ENCODE data around the gene PKD1L1. TPM values are rescaled to one million over a fixed set of nuclear protein-coding genes. Genes with fewer than 3 reads are reported as not detected.

Gene PKD1L1
- total RNA-seq, 4 donors from 2014 or later: 0.44 to 8.4 (median 0.82) TPM

DNA sequence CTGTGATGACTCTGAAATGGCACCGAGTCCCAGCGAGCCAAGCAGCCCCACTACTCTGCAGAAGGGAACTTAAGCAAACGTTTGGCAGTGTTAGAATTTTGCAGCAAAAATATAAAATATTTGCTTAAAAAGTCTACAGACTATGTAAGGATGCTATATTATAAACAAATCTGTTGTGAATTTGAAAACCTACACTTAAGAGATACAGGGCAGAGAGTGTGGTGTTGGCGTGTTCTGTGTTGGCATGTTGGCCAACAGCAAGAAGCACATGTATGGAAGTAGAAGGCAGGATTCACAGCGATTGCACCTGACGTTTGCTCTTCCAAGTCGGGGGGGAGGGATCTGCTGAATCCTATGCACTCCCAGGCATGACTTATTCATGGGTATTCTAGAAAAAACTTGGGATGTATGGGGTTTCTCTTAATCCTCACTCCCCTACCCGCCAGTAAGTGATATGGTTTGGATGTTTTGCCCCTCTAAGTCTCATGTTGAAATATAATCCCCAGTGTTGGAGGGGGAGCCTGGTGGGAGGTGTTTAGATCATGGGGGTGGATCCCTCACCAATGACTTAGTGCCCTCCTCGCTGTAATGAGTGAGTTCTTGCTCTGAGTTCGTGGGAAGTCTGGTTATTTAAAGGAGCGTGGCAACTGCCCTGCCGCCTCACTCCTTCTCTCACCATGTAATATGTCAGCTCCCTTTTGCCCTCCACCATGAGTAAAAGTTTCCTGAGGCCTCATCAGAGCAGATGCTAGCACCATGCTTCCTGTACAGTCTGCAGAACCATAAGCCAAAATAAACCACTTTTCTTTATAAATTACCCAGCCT is 62.1 kb downstream of the PKD1L1 start:
- Histone ChIP-seq H3K27ac (peak overlapping the region in 1 of 4 donors; percentile 14), H3K4me1 (peaks cover 0 to 13% (median 0%) of the 10 kb centered on the region in 4 donors), H3K4me3 (no peak overlapping the region), H3K36me3 (no peaks in the 10 kb centered on the region), H3K27me3 (no peaks in the 10 kb centered on the region), H3K9me3 (no peaks in the 10 kb centered on the region)
- 74 to 80% methylated on average over 12 of the region's 12 CpGs for WGBS, 2 donors
- no peak for TF ChIP-seq EP300 (IDR thresholded peaks at IDR 0.05)
- no peak for TF ChIP-seq CTCF (IDR thresholded peaks at IDR 0.05)
- no peak for TF ChIP-seq POLR2A (IDR thresholded peaks at IDR 0.05)
- no peak for DNase-seq (ENCODE audit: low spot score in 2 of 2)

DNA sequence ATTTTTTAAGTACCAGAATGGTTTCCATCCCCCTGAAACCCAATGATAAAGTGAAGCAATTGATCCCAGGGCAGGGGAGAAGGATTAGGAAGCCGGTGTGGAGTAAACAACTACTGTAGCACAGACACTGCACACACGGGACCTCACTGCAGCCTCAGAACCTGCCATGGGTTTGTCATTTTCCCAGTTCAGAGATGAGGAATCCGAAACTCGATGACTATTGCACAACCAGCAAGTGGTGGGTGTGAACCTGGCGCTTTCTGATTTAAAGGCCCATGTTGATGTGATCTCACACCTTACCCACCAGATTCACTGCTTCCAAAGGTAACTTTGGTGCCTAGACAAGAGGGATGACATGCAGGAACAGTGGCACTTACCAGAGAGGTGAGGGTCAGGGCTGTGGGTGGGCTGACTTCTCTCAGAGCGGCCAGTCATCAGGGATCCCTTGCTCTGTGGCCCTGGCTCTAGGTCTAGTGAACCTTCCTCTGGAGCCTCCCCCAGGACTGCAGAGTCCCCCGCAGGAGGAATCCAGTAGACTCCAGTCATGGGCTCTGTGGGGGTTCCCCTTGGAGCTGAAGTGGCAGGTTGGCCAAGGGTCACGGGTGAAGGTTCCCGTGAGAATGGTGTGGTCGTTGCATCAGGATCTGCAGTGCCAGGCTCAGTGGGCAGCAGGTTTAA is 62.8 kb downstream of the PKD1L1 start:
- Histone ChIP-seq H3K27me3 (no peaks in the 10 kb centered on the region), H3K4me1 (peaks cover 0 to 13% (median 0%) of the 10 kb centered on the region in 4 donors), H3K9me3 (no peaks in the 10 kb centered on the region), H3K4me3 (no peak overlapping the region), H3K27ac (no peak overlapping the region), H3K36me3 (no peaks in the 10 kb centered on the region)
- no peak for DNase-seq (ENCODE audit: low spot score in 2 of 2)
- TF ChIP-seq POLR2A (IDR thresholded peaks at IDR 0.05): no peak
- TF ChIP-seq CTCF (IDR thresholded peaks at IDR 0.05): no peak
- no peak for TF ChIP-seq EP300 (IDR thresholded peaks at IDR 0.05)
- 75 to 76% methylated on average over 7 to 10 of the region's 10 CpGs for WGBS, 2 donors

DNA sequence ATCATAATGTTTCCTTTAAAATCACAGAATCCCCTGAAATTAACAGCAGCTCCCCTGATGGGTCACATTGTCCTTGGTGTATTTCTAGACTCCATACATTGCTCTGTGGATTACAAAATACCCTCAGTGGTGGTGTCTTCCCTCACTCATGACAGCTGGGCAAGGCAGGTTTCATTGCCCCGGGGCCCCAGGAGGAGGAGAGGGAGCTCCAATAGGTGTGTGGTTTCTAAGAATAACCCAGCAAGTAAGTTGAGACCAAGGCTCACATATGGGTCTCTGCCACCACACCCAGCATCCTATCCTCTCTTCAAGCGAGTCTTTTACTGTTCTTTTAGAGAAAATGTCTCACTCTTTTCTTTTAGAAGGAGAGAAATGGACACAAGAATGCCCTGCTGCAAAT is 63.6 kb downstream of the PKD1L1 start:
- Histone ChIP-seq H3K9me3 (no peaks in the 10 kb centered on the region), H3K4me3 (no peak overlapping the region)
- no peak for DNase-seq (ENCODE audit: low spot score in 2 of 2)

DNA sequence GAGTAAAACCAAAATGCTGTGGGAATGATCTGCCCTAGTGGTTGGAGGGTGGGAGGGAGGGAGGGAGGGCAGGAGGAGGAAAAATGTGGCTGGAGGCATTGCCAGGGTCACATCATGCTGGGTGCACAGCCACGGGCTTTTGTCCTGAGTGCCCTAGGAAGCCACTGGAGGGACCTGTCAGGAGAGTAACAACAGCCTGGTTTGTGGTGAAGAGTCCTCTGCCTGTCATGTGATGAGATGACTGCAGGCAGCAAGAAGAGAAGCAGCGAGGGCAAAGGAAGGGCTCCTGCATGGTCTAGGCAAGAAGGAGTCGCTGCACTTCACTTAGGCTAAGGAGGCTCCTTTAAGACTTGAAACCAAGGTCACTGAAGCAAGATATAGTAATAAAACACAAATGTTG is 65.6 kb downstream of the PKD1L1 start:
- Histone ChIP-seq H3K27me3 (no peaks in the 10 kb centered on the region), H3K36me3 (no peaks in the 10 kb centered on the region), H3K4me1 (peaks cover 0 to 4% (median 0%) of the 10 kb centered on the region in 4 donors), H3K27ac (no peak overlapping the region), H3K9me3 (no peaks in the 10 kb centered on the region), H3K4me3 (no peak overlapping the region)
- TF ChIP-seq EP300 (IDR thresholded peaks at IDR 0.05) (no peak), CTCF (IDR thresholded peaks at IDR 0.05) (no peak), POLR2A (IDR thresholded peaks at IDR 0.05) (no peak)
- DNase-seq (ENCODE audit: low spot score in 2 of 2): no peak
- WGBS, 2 donors: 71 to 74% methylated on average over 3 of the region's 3 CpGs

More for the DNA sequence above, 63.6 kb downstream of the PKD1L1 start:
- Histone ChIP-seq H3K27me3 (no peaks in the 10 kb centered on the region), H3K36me3 (no peaks in the 10 kb centered on the region), H3K4me1 (peaks cover 0 to 13% (median 0%) of the 10 kb centered on the region in 4 donors), H3K27ac (no peak overlapping the region)
- TF ChIP-seq POLR2A (IDR thresholded peaks at IDR 0.05) (no peak), CTCF (IDR thresholded peaks at IDR 0.05) (no peak), EP300 (IDR thresholded peaks at IDR 0.05) (no peak)
- WGBS, 2 donors: 39 to 50% methylated on average over 2 of the region's 2 CpGs

GRCh38 chr7:47881256-47881655 is 67.0 kb downstream of the PKD1L1 start:
- H3K4me1 ChIP-seq: peaks cover 0 to 4% (median 0%) of the 10 kb centered on the region in 4 donors
- 77 to 87% methylated on average over 4 of the region's 4 CpGs for WGBS, 2 donors

More at GRCh38 chr7:47881256-47881655, 67.0 kb downstream of the PKD1L1 start:
- TF ChIP-seq CTCF (IDR thresholded peaks at IDR 0.05) (no peak), EP300 (IDR thresholded peaks at IDR 0.05) (no peak), POLR2A (IDR thresholded peaks at IDR 0.05) (no peak)
- Histone ChIP-seq H3K27ac (no peak overlapping the region), H3K4me3 (no peak overlapping the region), H3K9me3 (no peaks in the 10 kb centered on the region), H3K36me3 (no peaks in the 10 kb centered on the region), H3K27me3 (no peaks in the 10 kb centered on the region)
- no peak for DNase-seq (ENCODE audit: low spot score in 2 of 2)
